ENCODE data around the gene MAPK9.

The MAPK9 gene

DNA sequence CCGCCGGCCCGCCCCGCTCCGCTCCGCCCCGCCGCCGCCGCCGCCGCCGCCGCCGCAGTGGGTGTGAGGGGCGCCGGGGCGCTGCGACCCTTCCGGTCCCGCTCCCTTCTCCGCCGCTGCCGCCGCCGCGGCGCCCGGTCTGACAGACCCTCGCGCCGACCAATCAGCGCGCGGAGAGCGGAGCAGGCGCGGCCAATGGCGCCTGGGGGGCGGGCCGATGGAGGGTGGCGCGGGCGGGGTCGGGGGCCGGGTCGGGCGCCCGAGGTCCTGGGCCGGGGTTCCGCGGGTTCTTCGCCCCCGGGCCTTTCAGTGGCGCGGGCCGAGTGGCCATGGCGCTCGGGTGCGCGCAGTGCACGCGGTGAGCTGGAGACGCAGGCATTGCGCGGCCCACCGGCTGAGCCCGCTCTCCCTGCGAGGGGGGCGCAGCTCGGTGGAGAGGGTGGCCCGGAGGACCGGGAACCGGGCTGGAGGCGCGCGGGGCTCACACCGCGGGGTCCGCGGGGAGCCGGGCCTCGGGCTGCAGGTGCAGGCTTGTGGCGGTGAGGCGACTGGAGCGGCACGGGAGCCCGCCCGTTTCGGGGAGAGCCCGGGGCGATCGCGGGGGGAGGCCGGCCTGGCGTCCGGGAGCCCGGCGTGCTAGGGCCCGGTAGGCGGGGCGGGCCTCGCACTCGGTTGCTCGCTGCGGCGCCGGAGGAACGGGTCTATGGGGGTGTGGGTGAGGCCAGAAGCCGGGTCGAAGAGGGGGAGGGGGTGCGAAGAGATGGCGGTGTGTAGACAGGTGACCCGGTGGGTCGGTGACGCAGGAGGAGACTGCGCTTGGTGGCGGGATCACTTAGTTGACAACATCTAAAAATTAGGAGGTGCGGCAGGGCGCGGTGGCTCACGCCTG is at the start of gene MAPK9:
Gene MAPK9, minus strand, starts transcription at position 141 of the 889 bp plus-strand sequence. CDS start 11,522 bp downstream, outside the sequence.
- peak within 1 kb of the TSS; percentile 79 for H3K4me3 ChIP-seq (ENCODE audit: low read depth, low read length)
- no peak for DNase-seq (ENCODE audit: low read depth)

DNA sequence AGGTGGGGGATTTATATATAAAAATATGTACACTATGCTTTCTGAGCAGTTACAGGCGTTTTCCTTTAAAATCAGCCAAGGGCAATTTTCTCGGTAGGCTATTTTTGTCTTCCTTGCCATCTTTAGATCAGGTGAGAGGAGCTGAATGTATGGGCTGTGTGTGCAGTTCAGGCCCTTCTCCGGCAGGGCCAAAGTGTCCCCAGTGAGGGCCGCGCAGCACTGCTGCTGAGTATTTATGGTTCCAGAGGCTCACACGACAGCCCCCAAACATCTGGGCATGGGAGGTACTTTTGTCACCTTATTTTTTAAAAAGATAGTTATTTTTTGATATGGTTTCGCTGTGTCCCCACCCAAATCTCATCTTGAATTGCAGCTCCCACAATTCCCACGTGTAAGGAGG is 49.7 kb upstream of the MAPK9 start:
- no peak overlapping the region for H3K4me3 ChIP-seq (ENCODE audit: low read depth, low read length)
- no peak for DNase-seq (ENCODE audit: low read depth)

DNA sequence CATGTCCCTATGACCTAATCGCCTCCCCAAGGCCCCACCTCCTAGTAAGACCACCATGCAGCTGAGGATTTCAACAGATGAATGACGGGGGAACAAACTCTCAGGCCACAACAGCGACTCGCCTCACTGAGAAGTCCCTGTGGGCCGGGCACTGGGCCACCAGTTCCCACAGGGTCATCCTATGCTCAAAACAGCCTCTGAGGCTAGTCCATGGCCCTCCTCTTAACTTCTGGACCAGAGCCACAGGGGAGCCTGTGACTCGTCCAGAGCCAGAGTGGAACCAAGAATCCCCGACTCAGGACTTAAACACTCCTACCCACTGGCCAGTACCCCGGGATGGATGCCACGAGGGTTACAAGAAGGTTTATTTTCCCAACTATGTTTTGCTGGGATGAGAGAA is 49.0 kb upstream of the MAPK9 start:
- peak; percentile 33 for DNase-seq (ENCODE audit: low read depth)
- H3K4me3 ChIP-seq (ENCODE audit: low read depth, low read length), result no peak overlapping the region

DNA sequence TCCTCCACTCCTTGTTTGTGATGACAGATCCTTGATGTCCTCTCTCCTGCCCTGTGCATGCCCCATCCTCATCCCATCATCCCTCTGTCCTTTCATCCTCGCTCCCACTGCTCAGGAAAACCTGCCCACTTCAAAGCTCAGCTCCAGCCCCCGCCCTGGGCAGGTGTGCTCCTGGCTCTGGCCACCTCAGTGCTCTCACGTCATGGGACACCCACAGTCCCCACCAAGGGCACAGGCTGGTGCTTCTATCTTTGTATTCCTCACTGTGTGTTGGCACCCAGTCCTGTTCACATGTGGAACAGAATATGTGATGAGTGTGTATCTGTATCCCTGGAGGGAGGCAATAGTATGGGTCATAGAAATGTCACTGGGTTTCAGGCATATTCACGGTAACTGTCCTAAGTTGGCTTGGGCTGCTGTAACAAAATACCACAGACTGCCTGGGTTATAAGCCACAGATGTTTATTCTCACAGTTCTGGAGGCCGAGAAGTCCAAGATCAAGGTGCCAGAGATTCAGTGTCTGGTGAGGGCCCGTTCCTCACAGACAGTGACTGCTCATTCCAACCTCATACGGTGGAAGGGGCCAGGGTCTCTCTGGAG is 47.8 kb upstream of the MAPK9 start:
- no peak for DNase-seq (ENCODE audit: low read depth)

DNA sequence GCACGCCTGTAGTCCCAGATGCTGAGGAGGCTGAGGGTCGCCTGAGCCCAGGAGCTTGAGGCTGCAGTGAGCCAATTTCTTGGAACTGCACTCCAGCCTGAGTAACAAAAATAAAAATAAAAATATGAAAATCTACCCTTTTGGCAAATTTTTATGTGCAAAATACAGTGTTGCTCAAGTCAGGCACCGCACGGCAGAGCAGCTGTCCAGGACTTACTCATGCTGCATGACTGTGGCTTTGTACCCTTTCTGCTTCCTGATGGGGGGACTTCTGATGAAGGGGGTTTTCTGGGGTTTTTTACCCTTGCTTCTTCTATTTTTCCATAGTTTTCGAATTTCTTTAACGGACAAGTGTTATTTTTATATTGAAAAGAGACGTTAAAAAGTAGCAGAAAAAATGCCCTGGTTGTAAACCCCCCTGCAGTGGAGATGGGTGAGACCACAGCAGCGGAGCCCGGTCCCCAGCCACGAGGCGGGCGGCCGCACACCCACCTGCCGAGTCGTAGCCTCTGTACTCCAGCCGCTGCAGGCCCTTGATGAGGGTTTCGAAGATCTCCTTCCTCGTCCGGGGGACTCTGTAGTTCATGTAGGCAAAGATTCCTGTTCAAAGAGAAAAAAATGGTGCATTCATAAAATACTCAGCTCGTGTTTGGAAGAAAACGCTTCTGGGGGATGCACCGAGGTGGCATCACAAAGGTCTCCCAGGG is 46.3 kb upstream of the MAPK9 start:
- no peak overlapping the region for H3K4me3 ChIP-seq (ENCODE audit: low read depth, low read length)
- DNase-seq (ENCODE audit: low read depth), result no peak

More for the DNA sequence above, 47.8 kb upstream of the MAPK9 start:
- no peak overlapping the region for H3K4me3 ChIP-seq (ENCODE audit: low read depth, low read length)

DNA sequence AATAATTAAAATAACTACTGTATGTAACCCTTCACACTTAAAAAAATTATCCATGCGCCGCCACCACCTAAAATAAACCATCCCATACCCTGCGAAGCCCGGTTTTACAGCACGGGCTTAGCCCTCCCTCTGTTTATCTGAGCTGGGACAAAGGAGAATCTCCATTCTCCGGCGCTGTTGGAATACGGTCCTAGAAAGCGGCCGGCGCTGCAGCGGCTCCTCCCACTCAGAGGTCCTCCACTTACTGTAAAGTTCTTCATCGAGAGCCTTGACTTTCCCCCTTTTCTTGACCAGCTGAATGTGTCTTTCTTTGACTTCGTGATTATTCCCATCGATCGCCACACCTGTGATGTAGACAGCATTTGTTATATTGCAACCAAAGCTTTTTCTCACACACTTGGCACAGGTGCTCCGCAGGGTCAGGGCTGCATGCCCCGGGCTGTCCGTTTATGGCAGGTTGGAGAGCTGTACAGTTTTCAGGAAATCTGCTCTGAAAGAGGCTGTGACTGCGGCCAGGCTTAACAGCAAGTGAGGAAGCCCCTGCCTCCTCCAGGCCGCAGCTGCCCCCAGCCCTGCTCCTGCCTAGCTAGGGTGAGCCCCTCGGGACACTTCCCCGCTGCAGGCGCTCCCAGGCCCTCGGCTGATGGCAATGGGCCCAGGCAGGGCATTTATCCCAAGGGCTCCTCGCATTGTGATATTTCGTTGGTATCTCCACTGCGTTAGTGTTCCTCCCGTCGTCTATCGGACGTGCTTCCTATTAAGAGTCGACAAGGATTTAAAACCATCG is 44.5 kb upstream of the MAPK9 start:
- DNase-seq (ENCODE audit: low read depth), result no peak
- H3K4me3 ChIP-seq (ENCODE audit: low read depth, low read length), result no peak overlapping the region

DNA sequence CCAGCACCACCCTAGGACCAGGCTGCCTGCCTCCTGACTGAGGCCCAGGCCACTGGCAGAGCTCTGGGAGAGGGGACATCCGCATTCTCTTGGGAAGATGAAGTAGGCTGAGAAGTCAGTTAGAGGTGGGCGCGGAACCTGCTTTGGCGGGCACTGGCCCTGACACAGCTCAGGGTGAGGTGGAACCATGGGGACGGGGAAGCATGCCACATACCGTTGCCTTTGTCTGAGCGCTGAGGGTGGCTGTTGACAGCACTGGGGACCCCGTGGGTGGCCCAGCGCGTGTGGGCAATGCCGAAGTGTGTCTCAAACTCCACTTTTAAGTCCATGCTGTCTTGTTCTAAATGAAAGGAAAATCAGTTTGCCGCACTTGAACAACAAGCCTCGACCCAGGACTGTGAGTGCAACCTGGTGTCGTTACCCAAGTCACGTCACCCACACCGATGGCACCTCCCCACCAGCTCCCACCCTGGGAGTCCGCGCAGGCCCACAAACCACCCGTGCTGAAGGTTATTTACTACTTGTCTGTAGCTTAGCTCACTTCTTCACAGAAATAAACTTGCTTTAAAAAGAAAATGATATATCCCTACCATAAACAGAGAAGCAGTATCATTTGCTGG is 43.8 kb upstream of the MAPK9 start:
- H3K4me3 ChIP-seq (ENCODE audit: low read depth, low read length), result no peak overlapping the region
- no peak for DNase-seq (ENCODE audit: low read depth)

DNA sequence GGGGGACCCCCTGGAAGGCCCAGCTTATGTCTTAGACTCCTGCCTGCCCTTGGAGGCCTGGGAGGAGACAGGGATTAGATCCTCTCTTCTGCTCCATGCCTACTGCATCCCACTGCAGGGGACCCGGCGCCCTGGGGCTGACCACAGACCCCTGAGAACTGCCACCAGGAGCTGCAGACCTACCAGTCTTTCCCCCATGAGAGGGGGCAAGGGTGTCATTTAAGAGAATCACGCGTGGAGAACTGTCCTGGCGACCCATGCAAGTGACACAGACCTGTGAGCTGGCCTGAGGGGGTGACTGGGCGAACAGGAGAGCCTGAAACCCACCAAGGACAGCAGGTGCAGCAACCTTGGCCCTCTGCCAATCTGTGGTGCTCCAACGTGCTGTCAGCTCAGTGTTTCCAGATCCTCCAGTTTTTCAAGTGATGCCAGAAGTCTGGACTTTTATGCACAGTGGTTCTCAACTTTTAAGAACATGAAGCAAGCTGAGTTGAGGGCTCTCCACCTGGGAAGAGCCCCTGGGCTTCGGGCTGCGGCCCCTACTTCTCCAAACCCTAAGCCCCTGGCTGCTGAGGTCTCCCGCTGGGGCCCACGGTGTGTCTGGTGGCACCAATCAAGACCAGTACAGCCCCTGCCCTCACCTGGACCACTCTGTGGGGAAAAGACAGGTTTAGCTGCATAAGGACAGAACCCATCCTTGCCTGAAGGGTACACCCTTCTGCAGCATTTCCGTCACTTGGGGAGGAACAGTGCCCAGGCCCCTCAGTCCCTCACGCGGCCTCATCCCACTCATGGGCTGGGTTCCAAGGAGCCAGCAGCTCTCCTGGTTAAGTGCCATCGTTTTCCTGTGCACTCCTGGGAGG is 43.1 kb upstream of the MAPK9 start:
- H3K4me3 ChIP-seq (ENCODE audit: low read depth, low read length), result no peak overlapping the region
- no peak for DNase-seq (ENCODE audit: low read depth)

DNA sequence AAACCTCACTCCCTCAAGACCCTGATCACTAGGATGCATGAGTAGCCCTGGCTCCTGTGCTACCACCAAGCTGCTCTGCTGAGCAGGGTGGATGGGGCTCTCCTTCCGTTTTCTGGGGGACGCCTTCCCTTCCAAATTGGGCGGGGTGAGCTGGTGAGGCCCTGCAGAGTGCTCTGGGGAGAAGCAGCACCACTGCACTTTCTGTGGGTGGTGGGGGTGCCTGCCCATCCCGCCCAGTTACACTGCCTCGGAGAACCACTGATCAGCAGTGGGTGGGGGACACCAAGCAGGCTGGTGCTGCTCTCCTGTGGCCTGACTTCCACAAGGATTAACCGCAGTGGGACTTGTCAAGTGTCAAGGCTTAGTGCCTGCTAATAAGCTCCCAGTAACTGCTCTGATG is 42.3 kb upstream of the MAPK9 start:
- no peak overlapping the region for H3K4me3 ChIP-seq (ENCODE audit: low read depth, low read length)
- DNase-seq (ENCODE audit: low read depth), result no peak

DNA sequence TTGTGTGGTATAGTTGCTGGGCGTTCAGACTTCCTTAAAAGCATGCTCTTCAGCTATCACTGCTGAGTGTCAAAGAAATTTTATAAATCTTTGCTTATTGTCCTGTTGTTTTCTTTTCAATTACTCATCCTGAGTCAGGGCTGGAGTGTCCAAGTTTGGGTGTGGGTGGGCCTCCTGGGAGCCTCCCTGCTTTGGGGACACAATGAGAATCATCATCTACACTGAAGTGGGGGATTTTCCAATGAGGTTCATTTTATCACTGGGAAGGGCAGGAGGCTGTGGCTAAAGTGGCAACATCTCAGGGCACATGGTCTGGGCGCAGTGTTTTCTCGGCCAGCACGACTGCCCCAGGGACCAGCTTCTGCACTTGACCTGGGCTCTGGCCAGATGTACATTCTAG is 41.8 kb upstream of the MAPK9 start:
- peak; percentile 64 for DNase-seq (ENCODE audit: low read depth)
- H3K4me3 ChIP-seq (ENCODE audit: low read depth, low read length), result no peak overlapping the region

DNA sequence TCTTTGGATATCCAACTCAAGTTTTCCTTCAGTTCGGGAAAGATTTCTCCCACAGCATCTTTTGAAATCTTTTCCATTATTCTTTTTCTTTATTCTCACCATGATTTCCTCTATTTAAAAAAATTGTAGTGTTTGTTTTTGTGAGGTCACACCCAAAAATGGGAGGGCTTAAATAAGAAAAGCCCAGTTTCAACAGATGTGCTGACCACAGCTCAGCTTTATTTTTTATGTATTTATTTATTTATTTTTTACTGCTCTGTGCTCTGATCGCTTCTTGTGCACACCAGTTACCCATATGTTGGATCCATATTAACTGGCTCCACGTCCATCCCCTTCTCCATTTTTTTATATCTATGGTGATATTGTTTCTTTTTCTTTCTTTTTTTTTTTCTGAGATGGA is 41.0 kb upstream of the MAPK9 start:
- no peak overlapping the region for H3K4me3 ChIP-seq (ENCODE audit: low read depth, low read length)
- DNase-seq (ENCODE audit: low read depth), result no peak

DNA sequence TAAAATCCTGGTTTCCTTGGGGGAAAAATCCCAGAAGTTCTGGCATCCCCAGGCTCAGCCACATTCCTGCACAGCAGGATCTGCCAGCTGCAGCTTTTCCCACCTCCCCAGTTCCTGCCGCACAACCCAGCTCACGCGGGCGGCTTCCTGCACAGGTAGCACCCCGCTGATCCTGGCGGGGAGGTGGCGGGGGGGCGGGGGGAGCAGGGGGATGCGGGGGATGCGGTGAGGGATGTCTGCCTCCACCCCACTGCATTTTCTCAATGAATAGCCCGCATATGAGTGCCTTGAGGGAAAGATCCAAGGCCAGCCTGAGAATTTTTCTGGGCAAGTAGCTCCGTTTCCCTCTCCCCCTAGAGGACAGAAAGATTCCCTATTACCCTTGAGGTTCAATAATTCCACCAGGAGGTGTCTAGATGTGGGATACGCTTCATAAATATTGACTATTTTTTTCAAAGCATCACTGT is 40.2 kb upstream of the MAPK9 start:
- DNase-seq (ENCODE audit: low read depth), result no peak
- no peak overlapping the region for H3K4me3 ChIP-seq (ENCODE audit: low read depth, low read length)

DNA sequence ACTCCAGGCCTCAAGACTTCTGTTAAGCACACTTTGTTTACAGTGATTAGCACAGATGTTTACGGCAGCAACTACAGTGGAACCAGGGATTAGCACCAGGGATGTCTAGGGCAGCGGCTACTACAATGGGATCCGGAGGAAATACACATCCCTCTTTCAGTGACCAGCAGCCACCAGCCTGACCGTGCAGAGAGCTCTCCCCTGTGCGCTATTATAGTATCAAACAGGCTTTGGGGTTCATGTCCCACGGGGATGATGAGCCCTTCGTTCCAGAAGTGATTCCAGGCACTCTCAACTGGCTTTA is 39.7 kb upstream of the MAPK9 start:
- H3K4me3 ChIP-seq (ENCODE audit: low read depth, low read length), result no peak overlapping the region

DNA sequence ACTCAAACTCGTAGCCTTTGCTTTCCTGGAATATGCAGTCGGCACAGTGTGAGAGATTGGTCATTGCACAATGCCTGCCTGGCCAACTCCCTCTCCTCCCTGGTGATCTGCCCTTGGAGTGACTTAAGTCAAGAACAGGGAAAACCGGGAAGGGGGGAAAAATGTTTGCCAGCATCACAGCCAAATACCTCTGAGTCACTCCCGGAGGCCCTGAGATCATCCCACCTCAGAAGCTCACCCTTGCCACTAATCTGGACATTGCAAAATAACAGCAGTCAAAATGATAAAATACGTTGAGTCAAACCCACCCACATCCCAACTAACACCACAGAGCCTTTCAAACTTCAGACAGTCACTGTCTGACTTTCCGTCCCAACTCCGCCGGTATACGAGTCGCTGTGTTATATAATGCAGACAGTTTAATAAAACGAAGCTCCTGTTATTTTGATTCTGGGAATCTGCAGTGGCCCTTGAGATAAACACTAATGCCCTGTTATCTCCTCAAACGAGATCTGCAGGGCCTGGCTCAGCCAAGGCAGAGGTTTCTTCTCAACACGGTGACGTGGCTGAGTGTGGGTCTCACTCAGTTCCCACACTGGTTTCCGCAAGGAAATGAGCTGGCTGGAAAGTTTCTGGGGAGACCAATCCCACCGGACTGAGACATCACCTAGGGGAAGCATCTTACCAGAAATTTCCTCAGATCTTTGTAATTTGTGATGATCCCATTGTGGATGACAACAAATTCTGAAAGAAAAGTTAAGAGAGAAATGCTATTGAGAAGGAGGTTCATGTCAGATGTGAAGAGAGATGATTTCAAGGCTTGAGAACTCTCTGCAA is 39.1 kb upstream of the MAPK9 start:
- no peak overlapping the region for H3K4me3 ChIP-seq (ENCODE audit: low read depth, low read length)
- peak; percentile 99 for DNase-seq (ENCODE audit: low read depth)

More for the DNA sequence above, 39.7 kb upstream of the MAPK9 start:
- DNase-seq (ENCODE audit: low read depth), result no peak

DNA sequence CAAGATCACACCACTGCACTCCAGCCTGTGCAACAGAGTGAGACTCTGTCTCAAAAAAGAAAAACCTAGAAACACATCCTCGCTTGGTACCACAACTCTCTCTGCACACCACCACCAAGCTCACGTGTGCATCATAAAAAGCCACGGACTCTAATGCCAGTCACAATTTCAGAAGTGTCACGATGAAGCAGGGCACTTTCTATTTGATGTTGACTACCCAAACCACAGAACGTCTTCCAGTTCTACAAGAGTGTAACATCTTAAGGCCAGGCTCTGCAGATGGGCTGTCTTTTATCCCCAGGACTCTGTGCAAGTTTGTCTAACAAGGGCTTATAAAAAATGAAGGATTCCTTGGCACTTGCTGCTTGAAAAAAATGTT is 38.4 kb upstream of the MAPK9 start:
- DNase-seq (ENCODE audit: low read depth), result no peak
- H3K4me3 ChIP-seq (ENCODE audit: low read depth, low read length), result no peak overlapping the region

DNA sequence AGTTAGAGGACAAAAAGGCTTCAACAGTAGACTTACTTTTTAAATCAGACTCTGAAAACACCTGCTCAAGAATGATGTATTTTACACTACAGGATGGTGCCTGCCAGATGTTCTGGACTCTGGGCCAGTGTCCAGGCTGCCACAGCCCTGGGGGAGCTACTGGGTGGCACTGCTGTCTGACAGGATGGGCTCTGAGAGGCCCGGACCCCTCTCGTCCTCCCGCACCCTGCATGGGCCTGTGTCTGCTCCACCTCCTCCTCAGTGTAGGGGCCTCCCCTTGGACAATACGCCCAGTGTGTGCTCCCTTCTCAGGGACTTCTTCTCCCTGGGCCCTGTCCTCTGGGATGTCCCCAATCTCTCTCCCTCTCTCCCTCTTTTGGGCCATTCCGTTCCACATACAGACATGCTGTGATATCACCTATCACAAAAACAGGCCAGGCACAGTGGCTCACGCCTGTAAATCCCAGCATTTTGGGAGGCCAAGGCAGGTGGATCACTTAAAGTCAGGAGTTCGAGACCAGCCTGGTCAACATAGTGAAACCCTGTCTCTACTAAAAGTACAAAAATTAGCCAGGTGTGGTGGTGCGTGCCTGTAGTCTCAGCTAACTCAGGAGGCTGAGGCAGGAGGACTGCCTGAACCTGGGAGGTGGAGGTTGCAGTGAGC is 37.9 kb upstream of the MAPK9 start:
- H3K4me3 ChIP-seq (ENCODE audit: low read depth, low read length), result no peak overlapping the region

DNA sequence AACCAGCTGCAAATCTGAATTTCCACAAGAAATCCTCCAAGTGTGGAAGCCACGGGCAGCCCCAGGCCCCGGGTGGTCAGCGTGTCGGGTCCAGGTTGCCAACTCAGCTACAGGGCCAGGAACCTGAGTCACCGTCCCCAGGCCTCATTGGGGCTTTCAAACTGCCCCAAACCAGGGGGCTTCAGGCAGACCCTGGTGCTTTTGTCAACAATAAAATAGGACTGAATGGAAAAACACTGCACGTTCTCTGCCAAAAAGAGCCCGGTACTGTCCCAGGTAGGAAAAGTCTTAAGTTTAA is 37.2 kb upstream of the MAPK9 start:
- DNase-seq (ENCODE audit: low read depth), result no peak
- H3K4me3 ChIP-seq (ENCODE audit: low read depth, low read length), result no peak overlapping the region

More for the DNA sequence above, 37.9 kb upstream of the MAPK9 start:
- DNase-seq (ENCODE audit: low read depth), result no peak
